Dedifferentiated amniotic fluid mesenchymal stem cell (primary cell): ENCODE results near the gene DTNB.
"Not testable (repeated sequence)": the region's sequence is repeated elsewhere in the genome, so short reads cannot be mapped to it uniquely, and the experiment has no call there.

Source experiments
- DNase-seq: peaks from one replicate; pipeline ENCODE4 v3.0.0-alpha.2; 2016; ENCODE audit errors: extremely low spot score

Gene DTNB

GRCh38 chr2:25673300-25674076 lies at the start of gene DTNB:
TSS of gene DTNB (minus strand) at chr2:25673577. CDS start at chr2:25652660, 20,917 bp downstream.
- no peak for DNase-seq

- DNase-seq, result no peak
These were observed 48.8 kb upstream of the DTNB start for GRCh38 chr2:25722224-25722623.

- DNase-seq, result no peak
These were observed 47.2 kb upstream of the DTNB start for GRCh38 chr2:25720575-25720974.

- DNase-seq, result no peak
These were observed 41.4 kb upstream of the DTNB start for GRCh38 chr2:25714740-25715139.

GRCh38 chr2:25712455-25712854 lies 39.1 kb upstream of the DTNB start:
- DNase-seq, result no peak

- no peak for DNase-seq
These were observed 38.4 kb upstream of the DTNB start for GRCh38 chr2:25711675-25712354.

GRCh38 chr2:25710750-25711149 lies 37.4 kb upstream of the DTNB start:
- DNase-seq, result no peak

GRCh38 chr2:25709349-25709748 lies 36.0 kb upstream of the DTNB start:
- DNase-seq, result no peak

- no peak for DNase-seq
These were observed 34.7 kb upstream of the DTNB start for GRCh38 chr2:25707927-25708590.

GRCh38 chr2:25705575-25705974 lies 32.2 kb upstream of the DTNB start:
- not testable (repeated sequence) for DNase-seq

GRCh38 chr2:25701801-25702200 lies 28.4 kb upstream of the DTNB start:
- no peak for DNase-seq

GRCh38 chr2:25700221-25700660 lies 26.9 kb upstream of the DTNB start:
- DNase-seq, result peak; percentile 46

GRCh38 chr2:25699216-25699615 lies 25.8 kb upstream of the DTNB start:
- no peak for DNase-seq

GRCh38 chr2:25698752-25699151 lies 25.4 kb upstream of the DTNB start:
- no peak for DNase-seq

GRCh38 chr2:25697559-25698341 lies 24.4 kb upstream of the DTNB start:
- DNase-seq, result no peak

- no peak for DNase-seq
These were observed 19.5 kb upstream of the DTNB start for GRCh38 chr2:25692737-25693445.

GRCh38 chr2:25692143-25692542 lies 18.8 kb upstream of the DTNB start:
- no peak for DNase-seq

GRCh38 chr2:25690058-25690457 lies 16.7 kb upstream of the DTNB start:
- DNase-seq, result no peak

GRCh38 chr2:25688236-25688635 lies 14.9 kb upstream of the DTNB start:
- no peak for DNase-seq

GRCh38 chr2:25685741-25686140 lies 12.4 kb upstream of the DTNB start:
- DNase-seq, result no peak
